ENCODE data around the gene ARID5B.

The ARID5B gene

DNA sequence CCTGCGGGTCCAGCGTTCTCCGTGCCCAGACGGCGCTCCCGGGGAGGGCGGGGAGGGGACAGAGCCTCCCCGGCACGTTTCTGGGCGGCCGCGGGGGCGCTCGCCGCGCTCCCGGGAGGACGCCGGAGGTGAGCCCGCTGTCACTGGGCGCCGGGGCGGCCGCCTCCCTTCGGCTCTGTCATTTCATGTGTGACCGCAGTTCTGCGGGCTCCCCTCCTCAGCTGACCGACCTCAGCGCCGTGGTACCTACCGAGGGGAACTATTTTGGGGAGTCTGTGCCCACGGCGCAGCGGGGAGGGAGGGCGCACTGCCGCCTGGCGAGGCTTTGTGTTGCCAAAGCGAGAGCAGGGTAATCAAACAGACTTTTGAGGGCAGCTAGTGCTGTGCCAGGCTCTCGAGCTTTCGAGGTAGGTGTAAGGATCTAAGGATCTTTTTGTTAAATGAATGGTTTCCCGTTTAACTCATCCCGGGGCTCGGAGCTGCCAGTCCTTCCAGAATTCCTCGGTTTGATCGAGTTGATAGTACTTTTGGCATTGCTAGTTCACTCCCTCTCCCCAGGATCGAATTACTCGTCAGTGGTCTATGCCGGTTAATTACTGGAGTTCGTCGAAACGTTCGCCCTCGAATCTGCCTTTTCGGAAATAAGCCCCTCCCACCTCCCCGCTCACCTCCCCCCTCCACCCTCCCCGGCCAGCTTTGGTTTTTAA lies 1.9 kb downstream of the ARID5B start:
- DNase-seq (ENCODE audit: extremely low read depth, low read depth), result no peak
- TF ChIP-seq, protein P1, sequence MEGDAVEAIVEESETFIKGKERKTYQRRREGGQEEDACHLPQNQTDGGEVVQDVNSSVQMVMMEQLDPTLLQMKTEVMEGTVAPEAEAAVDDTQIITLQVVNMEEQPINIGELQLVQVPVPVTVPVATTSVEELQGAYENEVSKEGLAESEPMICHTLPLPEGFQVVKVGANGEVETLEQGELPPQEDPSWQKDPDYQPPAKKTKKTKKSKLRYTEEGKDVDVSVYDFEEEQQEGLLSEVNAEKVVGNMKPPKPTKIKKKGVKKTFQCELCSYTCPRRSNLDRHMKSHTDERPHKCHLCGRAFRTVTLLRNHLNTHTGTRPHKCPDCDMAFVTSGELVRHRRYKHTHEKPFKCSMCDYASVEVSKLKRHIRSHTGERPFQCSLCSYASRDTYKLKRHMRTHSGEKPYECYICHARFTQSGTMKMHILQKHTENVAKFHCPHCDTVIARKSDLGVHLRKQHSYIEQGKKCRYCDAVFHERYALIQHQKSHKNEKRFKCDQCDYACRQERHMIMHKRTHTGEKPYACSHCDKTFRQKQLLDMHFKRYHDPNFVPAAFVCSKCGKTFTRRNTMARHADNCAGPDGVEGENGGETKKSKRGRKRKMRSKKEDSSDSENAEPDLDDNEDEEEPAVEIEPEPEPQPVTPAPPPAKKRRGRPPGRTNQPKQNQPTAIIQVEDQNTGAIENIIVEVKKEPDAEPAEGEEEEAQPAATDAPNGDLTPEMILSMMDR (IDR thresholded peaks at IDR 0.05; ENCODE audit: low read depth, low read length), result peak; percentile 23

DNA sequence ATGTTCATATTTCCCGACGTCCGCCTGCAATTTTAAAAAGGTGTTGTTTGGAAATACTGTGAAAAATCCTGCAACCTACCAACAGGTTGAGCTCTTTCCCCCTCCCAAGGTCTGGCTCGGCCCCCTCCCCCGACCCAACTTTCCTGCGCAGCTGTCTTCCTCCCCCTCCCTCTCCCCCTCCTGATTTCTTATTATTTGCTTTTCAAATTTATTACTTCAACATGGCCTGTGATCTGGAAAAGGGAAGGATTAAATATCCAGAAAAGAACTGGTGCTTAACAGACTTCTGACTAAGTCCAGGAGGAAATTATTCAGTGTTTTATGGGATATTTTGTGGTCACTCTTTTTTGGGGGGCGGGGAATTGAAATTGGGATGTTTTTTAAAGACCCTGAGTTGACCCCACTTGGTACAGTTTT lies 2.4 kb downstream of the ARID5B start:
- no peak for DNase-seq (ENCODE audit: extremely low read depth, low read depth)
- TF ChIP-seq, protein P1 (IDR thresholded peaks at IDR 0.05; ENCODE audit: low read depth, low read length), result no peak

DNA sequence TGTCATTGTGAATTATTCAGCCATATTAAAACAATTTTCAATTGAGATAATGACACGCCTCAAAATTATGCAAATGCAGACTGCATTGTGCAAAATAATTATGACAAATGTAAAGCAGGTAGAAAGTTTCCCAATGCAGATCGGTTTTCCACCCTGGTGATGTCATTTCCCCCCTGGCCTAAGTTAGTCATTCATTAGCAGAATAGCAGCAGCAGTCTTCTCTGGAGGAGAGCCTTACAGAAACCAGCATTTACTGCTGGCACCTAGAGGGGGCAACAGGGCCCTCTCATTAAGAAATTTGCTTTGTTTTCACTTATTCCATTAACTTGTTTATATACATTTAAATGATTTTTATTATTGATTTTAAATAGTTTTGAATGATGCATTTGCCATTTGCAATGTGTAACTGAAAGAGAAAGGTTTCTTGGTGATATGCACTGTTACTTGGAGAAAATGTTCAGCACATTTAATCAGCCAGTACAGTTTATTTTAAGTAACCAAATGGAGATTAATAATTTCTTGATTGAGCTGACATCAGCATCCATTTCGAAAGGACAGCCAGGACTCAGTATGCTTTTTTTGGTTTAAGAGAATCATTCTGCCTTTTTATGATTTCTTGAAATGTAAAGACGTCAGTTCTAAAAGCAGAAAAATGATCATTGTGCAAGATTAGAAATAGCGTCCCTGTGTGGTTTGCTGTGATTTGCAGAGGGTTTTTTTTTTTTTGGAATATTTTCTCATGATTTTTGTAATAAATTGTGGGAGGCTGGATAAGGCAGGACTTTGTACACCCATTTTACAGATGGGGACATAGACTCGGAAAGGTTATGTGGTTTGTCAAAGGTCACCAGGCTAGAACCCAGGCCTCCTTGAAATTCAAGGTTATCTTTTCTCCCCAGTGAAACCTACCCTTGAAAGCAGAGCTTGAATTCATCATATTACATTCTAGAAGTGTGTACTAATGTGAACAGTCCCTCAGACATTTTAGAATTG lies 3.5 kb downstream of the ARID5B start:
- peak; percentile 56 for DNase-seq (ENCODE audit: extremely low read depth, low read depth)
- TF ChIP-seq, protein P1 (IDR thresholded peaks at IDR 0.05; ENCODE audit: low read depth, low read length), result peak; percentile 50

DNA sequence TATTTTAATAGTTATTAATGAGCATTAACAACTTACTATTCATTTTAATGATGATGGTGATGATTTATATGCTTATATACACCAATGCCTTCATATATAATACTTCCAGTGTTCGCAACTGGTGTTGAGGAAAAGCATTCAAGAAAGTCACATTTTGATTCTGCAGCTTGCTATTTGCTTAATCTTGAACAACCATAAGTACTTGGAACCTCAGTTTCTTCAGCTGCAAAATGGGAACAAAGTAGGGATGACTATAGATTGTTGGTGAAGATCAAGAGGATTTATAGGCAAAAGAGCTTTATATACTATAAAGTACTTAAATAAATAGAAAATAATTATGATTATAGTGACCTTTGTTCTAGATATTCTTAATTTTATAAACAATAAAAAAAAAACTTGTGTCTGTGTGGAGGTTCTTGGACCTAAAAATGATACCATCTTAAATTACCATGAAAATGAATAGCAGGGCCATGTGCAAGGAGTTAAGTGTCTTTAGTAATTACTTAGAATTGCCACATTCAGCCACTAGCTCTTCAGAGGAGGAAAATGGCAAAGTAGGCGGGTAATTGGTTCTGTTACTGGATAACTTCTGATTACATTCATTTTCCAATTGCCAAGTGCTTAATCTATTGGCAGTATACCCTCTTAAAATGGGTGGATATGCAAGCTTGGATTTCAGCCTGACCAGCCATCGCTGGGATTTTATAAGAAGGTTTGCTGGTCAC lies 4.5 kb downstream of the ARID5B start:
- TF ChIP-seq, protein P1 (IDR thresholded peaks at IDR 0.05; ENCODE audit: low read depth, low read length), result no peak
- DNase-seq (ENCODE audit: extremely low read depth, low read depth), result no peak

DNA sequence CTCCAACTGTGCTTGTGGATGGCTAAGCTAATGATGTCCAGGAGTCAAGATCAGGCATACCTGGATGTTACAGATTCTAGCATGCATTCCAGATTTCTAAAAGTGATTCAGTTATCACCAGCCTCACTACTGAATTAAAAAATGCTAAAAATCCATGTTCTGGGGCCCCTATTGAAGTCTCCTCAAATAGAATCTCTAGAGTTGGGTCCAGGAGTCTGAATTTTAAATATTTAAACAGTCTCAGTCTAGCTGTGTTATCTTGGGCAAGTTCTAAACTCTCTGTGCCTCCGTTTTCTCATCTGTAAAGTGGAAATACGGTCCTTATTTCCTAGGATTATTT lies 5.0 kb downstream of the ARID5B start:
- TF ChIP-seq, protein P1 (IDR thresholded peaks at IDR 0.05; ENCODE audit: low read depth, low read length), result no peak

DNA sequence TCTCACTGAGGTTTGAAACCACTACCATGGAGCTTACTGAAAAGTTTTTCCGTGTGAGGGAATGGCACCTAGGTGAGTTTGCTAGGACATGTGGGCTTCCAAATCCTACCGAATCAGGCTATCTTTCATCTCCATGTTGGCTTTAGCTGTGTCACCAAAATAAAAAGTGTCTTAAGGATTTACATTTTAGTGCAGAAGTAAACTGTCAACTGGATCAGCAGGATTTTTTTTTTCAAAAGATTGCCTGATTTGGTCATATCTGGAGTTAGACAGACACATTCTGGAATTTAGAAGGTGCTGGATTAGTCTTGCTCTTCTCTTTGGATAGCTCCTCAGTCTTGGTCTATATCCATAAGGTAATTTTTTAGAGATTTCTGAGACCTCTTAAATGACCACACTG lies 5.5 kb downstream of the ARID5B start:
- no peak for DNase-seq (ENCODE audit: extremely low read depth, low read depth)
- TF ChIP-seq, protein P1 (IDR thresholded peaks at IDR 0.05; ENCODE audit: low read depth, low read length), result no peak

More for the DNA sequence above, 5.0 kb downstream of the ARID5B start:
- DNase-seq (ENCODE audit: extremely low read depth, low read depth), result no peak
